Testis (tissue), 3 donors: ENCODE measurements around the gene MAST4. TPM values are rescaled to one million over a fixed set of nuclear protein-coding genes. Genes with fewer than 3 reads are reported as not detected.

Experiments
- DNase-seq: peaks from one replicate; pipeline ENCODE4 v3.0.0-alpha.2; 2019
- H3K27ac ChIP-seq, 2 donors: fragments of 200-600 bp; sonication (generic); one replicate each; pipeline ENCODE4 v1.5.1; 2019
- H3K27me3 ChIP-seq: fragments of 200-600 bp; sonication (generic); one replicate; pipeline ENCODE4 v1.5.1; 2019
- H3K36me3 ChIP-seq: fragments of 200-600 bp; sonication (generic); one replicate; pipeline ENCODE4 v1.5.1; 2017; ENCODE audit warnings: low read depth; ENCODE audit errors: missing control alignments
- H3K4me1 ChIP-seq: fragments of 200-600 bp; sonication (generic); one replicate; pipeline ENCODE4 v1.5.1; 2019
- H3K4me3 ChIP-seq, 2 donors: fragments of 200-600 bp; sonication (generic); one replicate each; pipeline ENCODE4 v1.5.1; 2017 to 2019
- H3K9me3 ChIP-seq: fragments of 200-600 bp; sonication (generic); one replicate; pipeline ENCODE4 v1.5.1; 2017
- POLR2A ChIP-seq: fragments of 450-650 bp; IDR thresholded peaks from one replicate; pipeline ENCODE4 v1.6.1; 2017; ENCODE audit warnings: antibody characterized with exemption, mild to moderate bottlenecking, moderate library complexity
- WGBS, 2 donors: methylation state at CpG; one replicate each; pipeline ENCODE4 v1.1.5; 2018; 5-methylcytosine and 5-hydroxymethylcytosine counted together
- intact Hi-C: fragments of 100-400 bp; cut with DNase I; formaldehyde crosslinking; loops from one replicate; pipeline ENCODE4 v1.15.1; 2023; ENCODE audit warnings: low total_unique reads
- polyA plus RNA-seq: library from polyadenylated mRNA; stranded (reverse); fragments of 350-450 nt; fragmentation: Illumina TruSeq; extraction: RNeasy Lipid Tissue Mini Kit (QIAGEN cat#74804); gene quantifications from one replicate; pipeline ENCODE4 v1.2.3, GENCODE V29; 2014; ENCODE audit warnings: low read depth, low replicate concordance; ENCODE audit not compliant: insufficient read depth
- total RNA-seq, 2 donors: library from RNA; depleted of rRNA; stranded (reverse); fragments of >200 nt; gene quantifications; one replicate each; pipeline ENCODE4 v1.2.3, GENCODE V29; 2016
- TF ChIP-seq, protein P1 (sequence below), 3 experiments: fragments of 450-650 bp in 2 of 3; fragments of 200-600 bp in 1 of 3; sonication (generic) in 1 of 3; IDR thresholded peaks; one replicate each; pipeline ENCODE4 v1.5.1; 2016 to 2019; ENCODE audit warnings: antibody characterized with exemption in 3 of 3, mild to moderate bottlenecking in 2 of 3, moderate library complexity in 1 of 3

MAST4 gene
- total and polyA plus RNA-seq, 3 donors from 2014 or later, result 27.2 to 56.4 (median 51.4) TPM

DNA sequence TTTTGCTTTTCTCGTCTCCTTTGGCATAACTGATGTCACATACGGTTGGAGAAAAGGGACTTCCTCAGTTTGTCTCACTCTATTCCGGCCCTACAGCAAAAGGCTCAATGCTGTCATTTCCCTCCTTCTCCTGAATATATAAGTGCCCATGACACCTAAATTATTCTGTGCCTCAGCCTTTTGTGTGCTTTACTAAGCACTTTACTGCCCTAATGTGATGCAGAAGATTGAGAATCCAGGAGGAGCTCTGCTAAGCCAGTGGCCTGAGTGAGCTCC is 592.8 kb downstream of the MAST4 start:
- DNase-seq, result no peak
- H3K36me3 ChIP-seq, result no peaks in the 10 kb centered on the region
- intact Hi-C loops, result no loop called here
- H3K9me3 ChIP-seq, result no peaks in the 10 kb centered on the region
- H3K27me3 ChIP-seq, result no peaks in the 10 kb centered on the region
- no peak overlapping the region for H3K4me3 ChIP-seq
- TF ChIP-seq, protein P1, sequence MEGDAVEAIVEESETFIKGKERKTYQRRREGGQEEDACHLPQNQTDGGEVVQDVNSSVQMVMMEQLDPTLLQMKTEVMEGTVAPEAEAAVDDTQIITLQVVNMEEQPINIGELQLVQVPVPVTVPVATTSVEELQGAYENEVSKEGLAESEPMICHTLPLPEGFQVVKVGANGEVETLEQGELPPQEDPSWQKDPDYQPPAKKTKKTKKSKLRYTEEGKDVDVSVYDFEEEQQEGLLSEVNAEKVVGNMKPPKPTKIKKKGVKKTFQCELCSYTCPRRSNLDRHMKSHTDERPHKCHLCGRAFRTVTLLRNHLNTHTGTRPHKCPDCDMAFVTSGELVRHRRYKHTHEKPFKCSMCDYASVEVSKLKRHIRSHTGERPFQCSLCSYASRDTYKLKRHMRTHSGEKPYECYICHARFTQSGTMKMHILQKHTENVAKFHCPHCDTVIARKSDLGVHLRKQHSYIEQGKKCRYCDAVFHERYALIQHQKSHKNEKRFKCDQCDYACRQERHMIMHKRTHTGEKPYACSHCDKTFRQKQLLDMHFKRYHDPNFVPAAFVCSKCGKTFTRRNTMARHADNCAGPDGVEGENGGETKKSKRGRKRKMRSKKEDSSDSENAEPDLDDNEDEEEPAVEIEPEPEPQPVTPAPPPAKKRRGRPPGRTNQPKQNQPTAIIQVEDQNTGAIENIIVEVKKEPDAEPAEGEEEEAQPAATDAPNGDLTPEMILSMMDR (IDR thresholded peaks at IDR 0.05), result no peak
- TF ChIP-seq POLR2A, result no peak
- H3K27ac ChIP-seq, result no peak overlapping the region
- H3K4me1 ChIP-seq, result peaks cover 11% of the 10 kb centered on the region
- WGBS, 2 donors, result 91 to 93% methylated on average over 3 of the region's 3 CpGs

GRCh38 chr5:67189931-67190330 is 593.7 kb downstream of the MAST4 start:
- Histone ChIP-seq H3K4me1 (peaks cover 11% of the 10 kb centered on the region), H3K27me3 (no peaks in the 10 kb centered on the region), H3K36me3 (no peaks in the 10 kb centered on the region), H3K4me3 (no peak overlapping the region), H3K27ac (no peak overlapping the region), H3K9me3 (no peaks in the 10 kb centered on the region)
- DNase-seq, result no peak
- TF ChIP-seq, protein P1 (IDR thresholded peaks at IDR 0.05), result no peak
- TF ChIP-seq POLR2A, result no peak
- 85 to 94% methylated on average over 1 of the region's 1 CpG for WGBS, 2 donors
- intact Hi-C loops, result no loop called here

GRCh38 chr5:67190410-67190809 is 594.2 kb downstream of the MAST4 start:
- 69 to 88% methylated on average over 4 of the region's 4 CpGs for WGBS, 2 donors
- Histone ChIP-seq H3K36me3 (no peaks in the 10 kb centered on the region), H3K4me3 (no peak overlapping the region), H3K27ac (no peak overlapping the region), H3K27me3 (no peaks in the 10 kb centered on the region), H3K9me3 (no peaks in the 10 kb centered on the region), H3K4me1 (peaks cover 11% of the 10 kb centered on the region)
- no peak for DNase-seq
- intact Hi-C loops, result no loop called here
- TF ChIP-seq POLR2A, result no peak
- TF ChIP-seq, protein P1 (IDR thresholded peaks at IDR 0.05), result no peak

DNA sequence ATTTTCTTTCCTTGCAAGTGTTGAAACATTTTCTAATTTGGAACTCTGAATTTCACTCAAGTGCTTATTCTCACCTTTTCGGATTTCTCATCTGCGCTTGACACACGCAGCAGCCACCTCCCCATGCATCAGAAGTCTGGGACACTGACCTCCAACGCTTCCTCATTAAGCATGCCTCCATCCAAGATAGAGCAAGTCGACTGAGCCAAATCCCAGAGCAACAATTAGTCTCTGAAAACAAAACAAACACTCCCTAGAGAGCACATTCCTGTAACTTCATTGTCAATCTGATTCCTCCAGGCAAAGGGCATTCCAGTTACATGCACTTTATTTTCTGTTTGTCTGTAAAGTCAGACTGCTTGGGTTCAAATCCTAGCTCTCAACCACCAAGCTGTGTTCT is 594.7 kb downstream of the MAST4 start:
- Histone ChIP-seq H3K4me3 (no peak overlapping the region), H3K4me1 (peaks cover 11% of the 10 kb centered on the region), H3K9me3 (no peaks in the 10 kb centered on the region), H3K36me3 (no peaks in the 10 kb centered on the region), H3K27ac (no peak overlapping the region), H3K27me3 (no peaks in the 10 kb centered on the region)
- intact Hi-C loops, result no loop called here
- no peak for TF ChIP-seq POLR2A
- TF ChIP-seq, protein P1 (IDR thresholded peaks at IDR 0.05), result no peak
- 59 to 65% methylated on average over 5 of the region's 5 CpGs for WGBS, 2 donors
- DNase-seq, result no peak

- DNase-seq, result no peak
- Histone ChIP-seq H3K4me1 (peaks cover 11% of the 10 kb centered on the region), H3K4me3 (no peak overlapping the region), H3K27ac (peak overlapping the region; percentile 35 to 57), H3K36me3 (no peaks in the 10 kb centered on the region), H3K9me3 (no peaks in the 10 kb centered on the region), H3K27me3 (no peaks in the 10 kb centered on the region)
- WGBS, 2 donors, result 35 to 43% methylated on average over 9 of the region's 9 CpGs
- intact Hi-C loops, result no loop called here
- TF ChIP-seq, protein P1 (IDR thresholded peaks at IDR 0.05), result no peak
- no peak for TF ChIP-seq POLR2A
Observed at GRCh38 chr5:67192719-67193438, 596.7 kb downstream of the MAST4 start.
